D721Med (cell line): ENCODE results near the gene ICE1.

Experiments used
- DNase-seq: peaks from one replicate; pipeline ENCODE4 v3.0.0; 2011; ENCODE audit warnings: low spot score; ENCODE audit not compliant: insufficient read length
- FAIRE-seq: peaks from 2 replicates; lab custom pipeline; 2011; peaks lifted over from hg19 to GRCh38; lab: Jason Lieb, UNC
- TF ChIP-seq, protein P1 (sequence below): IDR thresholded peaks from 2 replicates; pipeline ENCODE4 v1.5.1; 2012; ENCODE audit warnings: mild to moderate bottlenecking, control low read depth; ENCODE audit not compliant: insufficient read depth; ENCODE audit errors: missing control alignments

Gene ICE1

DNA sequence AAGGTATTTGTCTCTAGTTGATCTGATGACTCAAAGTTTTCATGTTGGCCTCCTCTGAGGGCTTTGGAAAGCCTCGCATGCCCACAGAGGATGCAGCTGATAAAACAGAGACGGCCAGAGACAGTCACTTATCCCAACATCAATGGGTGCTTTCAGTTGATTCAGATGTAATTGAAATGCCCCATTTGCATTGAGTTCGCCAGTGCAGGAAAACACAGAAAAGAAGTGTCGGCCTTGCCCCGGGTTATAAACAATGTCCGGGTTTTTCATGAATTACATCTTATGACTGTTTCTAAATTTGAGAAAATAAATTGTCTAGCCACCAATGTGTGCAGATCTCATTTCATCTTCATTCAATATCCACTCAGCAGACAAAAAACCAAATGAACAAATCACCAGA lies 42.2 kb upstream of the ICE1 start:
- TF ChIP-seq, protein P1, sequence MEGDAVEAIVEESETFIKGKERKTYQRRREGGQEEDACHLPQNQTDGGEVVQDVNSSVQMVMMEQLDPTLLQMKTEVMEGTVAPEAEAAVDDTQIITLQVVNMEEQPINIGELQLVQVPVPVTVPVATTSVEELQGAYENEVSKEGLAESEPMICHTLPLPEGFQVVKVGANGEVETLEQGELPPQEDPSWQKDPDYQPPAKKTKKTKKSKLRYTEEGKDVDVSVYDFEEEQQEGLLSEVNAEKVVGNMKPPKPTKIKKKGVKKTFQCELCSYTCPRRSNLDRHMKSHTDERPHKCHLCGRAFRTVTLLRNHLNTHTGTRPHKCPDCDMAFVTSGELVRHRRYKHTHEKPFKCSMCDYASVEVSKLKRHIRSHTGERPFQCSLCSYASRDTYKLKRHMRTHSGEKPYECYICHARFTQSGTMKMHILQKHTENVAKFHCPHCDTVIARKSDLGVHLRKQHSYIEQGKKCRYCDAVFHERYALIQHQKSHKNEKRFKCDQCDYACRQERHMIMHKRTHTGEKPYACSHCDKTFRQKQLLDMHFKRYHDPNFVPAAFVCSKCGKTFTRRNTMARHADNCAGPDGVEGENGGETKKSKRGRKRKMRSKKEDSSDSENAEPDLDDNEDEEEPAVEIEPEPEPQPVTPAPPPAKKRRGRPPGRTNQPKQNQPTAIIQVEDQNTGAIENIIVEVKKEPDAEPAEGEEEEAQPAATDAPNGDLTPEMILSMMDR, result no peak
- FAIRE-seq, result no peak
- no peak for DNase-seq

DNA sequence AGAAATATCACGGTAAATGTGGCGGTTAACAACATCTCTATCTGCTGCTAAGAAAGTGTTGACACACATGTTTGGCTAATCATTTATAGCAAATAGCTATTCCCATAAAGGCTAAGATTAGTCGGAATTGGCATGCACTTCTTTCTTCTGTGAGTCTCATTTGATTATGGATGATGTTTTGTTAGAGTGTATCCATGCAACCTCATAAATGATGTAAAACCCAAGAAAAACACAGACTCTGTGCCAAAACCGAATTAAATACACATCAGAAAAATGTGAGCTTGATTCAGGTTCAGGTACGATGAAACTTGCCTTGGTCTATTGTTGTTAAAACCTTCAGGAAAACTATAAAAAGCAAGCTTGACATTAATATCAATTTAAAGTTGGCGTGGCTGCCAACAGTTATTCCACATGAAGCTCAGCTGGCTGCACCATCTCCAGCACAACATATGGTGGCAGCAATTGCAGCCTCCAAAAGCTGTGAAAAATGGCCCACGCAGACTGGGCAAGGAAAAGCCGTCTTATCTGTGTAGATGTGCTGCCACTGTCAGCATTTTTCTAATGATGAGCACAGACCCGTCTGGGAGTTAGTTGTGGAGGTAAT lies 41.1 kb upstream of the ICE1 start:
- FAIRE-seq, result no peak
- TF ChIP-seq, protein P1, result no peak
- DNase-seq, result no peak

DNA sequence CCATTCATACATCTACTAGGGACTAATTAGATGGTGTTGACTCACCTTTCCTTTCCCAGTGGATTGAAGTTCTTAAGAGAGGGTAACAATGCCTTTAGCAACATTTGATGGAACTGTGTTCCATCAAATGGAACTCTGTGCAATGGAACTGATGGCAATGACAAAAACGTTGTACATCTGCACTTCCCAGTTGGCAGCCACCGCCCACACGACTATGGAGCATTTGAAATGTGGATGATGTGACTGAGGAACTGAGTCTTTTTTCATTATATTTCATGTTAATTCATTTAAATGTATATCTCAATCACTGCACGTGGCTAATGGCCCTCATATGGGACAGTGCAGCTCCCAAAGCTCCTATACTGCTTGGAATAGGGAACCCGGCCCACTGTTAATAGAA lies 39.0 kb upstream of the ICE1 start:
- TF ChIP-seq, protein P1, result no peak

GRCh38 chr5:5384660-5385330 lies 37.7 kb upstream of the ICE1 start:
- DNase-seq (no peak), FAIRE-seq (no peak)
- TF ChIP-seq, protein P1, result no peak

More for the DNA sequence above, 39.0 kb upstream of the ICE1 start:
- FAIRE-seq, result no peak
- DNase-seq, result no peak

DNA sequence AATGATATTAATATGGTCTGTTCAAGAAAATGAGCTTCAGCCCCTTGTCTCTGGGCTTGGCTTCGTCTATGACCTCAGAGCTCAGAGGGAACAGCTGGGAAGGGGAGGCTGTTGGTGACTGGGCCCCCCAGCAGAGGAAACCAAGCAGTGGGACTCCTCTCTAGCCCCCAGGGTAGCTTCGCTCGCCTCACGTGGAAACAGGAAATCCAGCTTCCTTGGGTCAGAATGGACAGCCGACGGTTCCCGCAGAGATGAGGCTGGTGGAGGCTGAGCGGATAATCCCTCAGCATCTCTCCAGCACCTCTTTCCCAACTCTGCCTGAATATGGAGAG lies 37.2 kb upstream of the ICE1 start:
- no peak for FAIRE-seq
- TF ChIP-seq, protein P1, result no peak
- DNase-seq, result no peak

DNA sequence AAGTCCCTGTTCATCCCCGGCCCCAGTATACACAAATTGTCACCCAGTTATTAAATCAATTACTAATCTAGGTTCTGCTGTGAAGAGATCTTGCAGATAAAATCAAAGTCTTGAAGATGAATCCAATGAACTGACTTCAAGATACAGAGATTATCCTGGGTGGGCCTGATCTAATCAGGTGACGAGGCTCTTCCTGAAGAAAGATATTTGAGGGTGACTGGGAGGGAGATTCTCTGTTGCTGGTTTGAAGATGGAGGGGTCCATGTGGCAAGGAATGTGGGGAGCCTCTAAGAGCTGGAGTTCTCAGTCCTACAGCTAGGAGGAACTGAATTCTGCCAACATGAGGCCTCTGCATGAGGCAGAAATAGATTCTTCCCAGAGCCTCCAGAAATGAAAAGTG lies 36.1 kb upstream of the ICE1 start:
- FAIRE-seq (no peak), DNase-seq (no peak)
- TF ChIP-seq, protein P1, result no peak

DNA sequence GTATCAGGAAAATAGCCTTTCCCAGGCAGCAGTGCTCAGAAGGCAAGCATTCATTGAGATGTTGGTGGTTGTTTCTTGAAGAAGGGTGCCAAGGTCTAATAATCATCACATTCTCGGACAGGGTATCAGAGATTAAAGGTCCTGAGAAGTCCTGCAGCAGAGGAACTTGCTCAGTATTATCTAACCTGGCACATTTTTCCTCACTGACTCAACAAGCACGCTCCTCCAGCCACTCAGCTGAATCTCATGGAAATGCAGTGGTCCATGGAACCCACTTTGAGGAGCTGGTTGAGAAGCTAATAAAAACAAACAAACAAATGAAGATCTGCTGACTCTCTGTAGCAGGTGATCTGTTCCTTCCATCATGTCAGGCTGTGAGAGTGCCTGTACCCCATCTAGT lies 35.3 kb upstream of the ICE1 start:
- FAIRE-seq (no peak), DNase-seq (no peak)
- TF ChIP-seq, protein P1, result no peak
